ENCODE data around the gene CREB5. TPM values are rescaled to one million over a fixed set of nuclear protein-coding genes. Genes with fewer than 3 reads are reported as not detected.

CREB5 gene
- total and polyA plus RNA-seq, 2 experiments from 2014 or later = 2.4 to 4.4 TPM

- Histone ChIP-seq H3K4me3 (no peak overlapping the region), H3K27ac (ENCODE audit: low read depth) (no peak overlapping the region), H3K36me3 (ENCODE audit: insufficient read depth) (no peaks in the 10 kb centered on the region), H4K20me1 (replicated peaks; ENCODE audit: insufficient read depth) (no peaks in the 10 kb centered on the region), H3F3A (replicated peaks; ENCODE audit: low read depth) (no peaks in the 10 kb centered on the region), H3K27me3 (ENCODE audit: insufficient read depth) (no peaks in the 10 kb centered on the region), H3K4me1 (ENCODE audit: insufficient read depth) (no peaks in the 10 kb centered on the region), H3K9me2 (ENCODE audit: insufficient read depth) (0 out of 2 replicates have a peak, but pooled peaks cover 3% of the 10 kb centered on the region), H3K79me2 (replicated peaks; ENCODE audit: insufficient read depth) (no peaks in the 10 kb centered on the region), H2AFZ (no peak overlapping the region), H3K4me2 (no peak overlapping the region)
- ATAC-seq (no peak), DNase-seq (ENCODE audit: low spot score) (no peak)
- Mint-ChIP-seq H3K36me3 (ENCODE audit: low read depth) (no peaks in the 10 kb centered on the region), H3K27me3 (ENCODE audit: insufficient read depth, low read depth, poor library complexity) (peaks cover 1% of the 10 kb centered on the region), H3K27ac (no peak overlapping the region), H3K9me3 (no peaks in the 10 kb centered on the region), H3K4me1 (no peaks in the 10 kb centered on the region), H3K4me3 (no peak overlapping the region)
- TF ChIP-seq JUNB (IDR thresholded peaks at IDR 0.05; ENCODE audit: unreplicated experiment) (no peak), POLR2AphosphoS5 (IDR thresholded peaks at IDR 0.05; ENCODE audit: low read depth) (no peak), REST (IDR thresholded peaks at IDR 0.05; ENCODE audit: unreplicated experiment) (no peak)
Measured at GRCh38 chr7:28649811-28650210, 237.5 kb downstream of the CREB5 start.

GRCh38 chr7:28654110-28654509 lies 241.8 kb downstream of the CREB5 start:
- TF ChIP-seq NANOG (IDR thresholded peaks at IDR 0.05; ENCODE audit: borderline replicate concordance) (no peak), CTCF (conservative IDR thresholded peaks at IDR 0.05; ENCODE audit: low read depth in 2 of 2) (no peak), CREB1 (CRISPR knock-in tag; IDR thresholded peaks at IDR 0.05; ENCODE audit: low read depth) (no peak), EZH2phosphoT487 (IDR thresholded peaks at IDR 0.05; ENCODE audit: unreplicated experiment) (no peak), JUNB (IDR thresholded peaks at IDR 0.05; ENCODE audit: unreplicated experiment) (no peak), POLR2AphosphoS5 (IDR thresholded peaks at IDR 0.05; ENCODE audit: low read depth) (no peak), STAT1 (IDR thresholded peaks at IDR 0.05; ENCODE audit: unreplicated experiment) (no peak), ZNF331 (CRISPR knock-in tag; IDR thresholded peaks at IDR 0.05; ENCODE audit: low read depth) (no peak), REST (IDR thresholded peaks at IDR 0.05; ENCODE audit: unreplicated experiment) (no peak)
- Histone ChIP-seq H3K27ac (ENCODE audit: low read depth) (no peak overlapping the region), H2AFZ (no peak overlapping the region), H3K27me3 (ENCODE audit: insufficient read depth) (no peaks in the 10 kb centered on the region), H3K79me2 (replicated peaks; ENCODE audit: insufficient read depth) (no peaks in the 10 kb centered on the region), H3K9me2 (ENCODE audit: insufficient read depth) (no peaks in the 10 kb centered on the region), H3F3A (replicated peaks; ENCODE audit: low read depth) (no peaks in the 10 kb centered on the region), H3K4me1 (ENCODE audit: insufficient read depth) (no peaks in the 10 kb centered on the region), H4K20me1 (replicated peaks; ENCODE audit: insufficient read depth) (no peaks in the 10 kb centered on the region), H3K36me3 (ENCODE audit: insufficient read depth) (no peaks in the 10 kb centered on the region), H3K4me3 (no peak overlapping the region), H3K4me2 (no peak overlapping the region)
- H3K4me3 Mint-ChIP-seq = no peak overlapping the region
- DNase-seq (ENCODE audit: low spot score) (no peak), ATAC-seq (no peak)
- H3K27me3 Mint-ChIP-seq (ENCODE audit: insufficient read depth, low read depth, poor library complexity) = no peaks in the 10 kb centered on the region
- H3K27ac Mint-ChIP-seq = no peak overlapping the region
- H3K4me1 Mint-ChIP-seq = no peaks in the 10 kb centered on the region
- no peaks in the 10 kb centered on the region for H3K9me3 Mint-ChIP-seq
- H3K36me3 Mint-ChIP-seq (ENCODE audit: low read depth) = no peaks in the 10 kb centered on the region
